Endothelial cell of umbilical vein (primary cell): ENCODE measurements around the gene VPS54. TPM values are rescaled to one million over a fixed set of nuclear protein-coding genes. Genes with fewer than 3 reads are reported as not detected.

Experiments used
- BruUV-seq: library from RNA; stranded (reverse); fragments of 400-500 nt; replicated peaks from 2 replicates; lab custom pipeline; 2021; lab: Mats Ljungman, UMichigan
- CTCF ChIA-PET: fragments of 300-600, 350-600 bp; sonication (Branson Sonifier 250); formaldehyde crosslinking; loops from one replicate; lab custom pipeline; 2021; ENCODE audit warnings: antibody characterized with exemption, inconsistent platforms; lab: Charles Lee
- POLR2A ChIA-PET: fragments of 300-600, 350-600 bp; sonication (Branson Sonifier 250); formaldehyde crosslinking; loops from one replicate; lab custom pipeline; 2021; ENCODE audit warnings: antibody characterized with exemption, inconsistent platforms; lab: Charles Lee
- DNase-seq: peaks from one replicate; pipeline ENCODE4 v3.0.0-alpha.2; 2011; ENCODE audit warnings: low read depth, low spot score
- FAIRE-seq: peaks from 2 replicates; lab custom pipeline; 2011; peaks lifted over from hg19 to GRCh38; lab: Jason Lieb, UNC
- H2AFZ ChIP-seq: 2 replicates; pipeline ENCODE4 v1.6.0; 2012; ENCODE audit warnings: low read depth, low read length, control low read depth, inconsistent platforms
- H3K27ac ChIP-seq: 2 replicates; pipeline ENCODE4 v1.5.1; 2011; ENCODE audit warnings: low read depth, mild to moderate bottlenecking, control low read depth, low read length, moderate library complexity; ENCODE audit not compliant: insufficient read depth
- H3K27me3 ChIP-seq, 2 experiments: 2 replicates each; pipeline versions ENCODE4 v1.6.0 to v1.6.1; 2011; ENCODE audit warnings: low read length in 2 of 2, mixed read lengths in 1 of 2; ENCODE audit not compliant: control insufficient read depth in 2 of 2, insufficient read depth in 2 of 2
- H3K36me3 ChIP-seq, 2 experiments: 2 replicates in 1 of 2; 3 replicates in 1 of 2; pipeline ENCODE4 v1.5.1; 2011; ENCODE audit warnings: low read length in 2 of 2, mild to moderate bottlenecking in 1 of 2, moderate library complexity in 1 of 2; ENCODE audit not compliant: control insufficient read depth in 2 of 2, insufficient read depth in 2 of 2; ENCODE audit errors: extremely low read depth in 1 of 2
- H3K4me1 ChIP-seq: 3 replicates; pipeline ENCODE4 v1.5.1; 2011; ENCODE audit warnings: mild to moderate bottlenecking, low read length; ENCODE audit not compliant: control insufficient read depth, insufficient read depth; ENCODE audit errors: extremely low read depth
- H3K4me2 ChIP-seq: 2 replicates; pipeline ENCODE4 v1.6.1; 2011; ENCODE audit warnings: low read length, control low read depth, mixed read lengths; ENCODE audit not compliant: insufficient read depth
- H3K4me3 ChIP-seq, 3 experiments: fragments of 200-600 bp in 1 of 3; sonication (generic), shearing (Covaris generic) in 1 of 3; replicated peaks in 1 of 3; 2 replicates each; pipeline ENCODE4 v1.5.1; 2011 to 2016; ENCODE audit warnings: control low read depth in 3 of 3, low read length in 3 of 3, mild to moderate bottlenecking in 2 of 3, inconsistent platforms in 1 of 3, low read depth in 1 of 3, moderate library complexity in 1 of 3; ENCODE audit not compliant: insufficient read depth in 1 of 3
- H3K79me2 ChIP-seq: 2 replicates; pipeline ENCODE4 v1.6.0; 2012; ENCODE audit warnings: low read length, inconsistent platforms; ENCODE audit not compliant: control insufficient read depth, insufficient read depth
- H3K9ac ChIP-seq: replicated peaks from 2 replicates; pipeline ENCODE3; 2011; ENCODE audit warnings: low read length, control low read depth; ENCODE audit not compliant: insufficient read depth; ENCODE audit errors: extremely low read depth
- H3K9me1 ChIP-seq: replicated peaks from 3 replicates; pipeline ENCODE4 v1.6.0; 2011; ENCODE audit warnings: mild to moderate bottlenecking, low read length; ENCODE audit not compliant: control insufficient read depth, insufficient read depth; ENCODE audit errors: extremely low read depth
- H3K9me3 ChIP-seq: replicated peaks from 2 replicates; pipeline ENCODE4 v1.5.1; 2012; ENCODE audit warnings: low read length, inconsistent platforms; ENCODE audit not compliant: control insufficient read depth, insufficient read depth
- H4K20me1 ChIP-seq: replicated peaks from 2 replicates; pipeline ENCODE3; 2011; ENCODE audit warnings: mild to moderate bottlenecking, low read length; ENCODE audit not compliant: control insufficient read depth, insufficient read depth; ENCODE audit errors: extremely low read depth
- EZH2 ChIP-seq: IDR thresholded peaks from 2 replicates; pipeline ENCODE4 v1.6.1; 2012; ENCODE audit warnings: borderline replicate concordance, low read depth, mild to moderate bottlenecking, moderate library complexity, low read length, inconsistent platforms; ENCODE audit not compliant: severe bottlenecking
- FOS ChIP-seq: IDR thresholded peaks from 2 replicates; pipeline ENCODE4 v1.6.1; 2011; ENCODE audit warnings: mild to moderate bottlenecking, low read length, moderate library complexity, borderline replicate concordance; ENCODE audit not compliant: insufficient read depth
- GATA2 ChIP-seq: IDR thresholded peaks from 2 replicates; pipeline ENCODE4 v1.7.0; 2011; ENCODE audit warnings: low read depth, mild to moderate bottlenecking, moderate library complexity, mixed read lengths, low read length; ENCODE audit not compliant: insufficient read length, insufficient read depth
- JUN ChIP-seq: IDR thresholded peaks from 2 replicates; pipeline ENCODE4 v1.6.1; 2011; ENCODE audit warnings: borderline replicate concordance, low read depth; ENCODE audit not compliant: insufficient read length, insufficient read depth
- MAX ChIP-seq: IDR thresholded peaks from 2 replicates; pipeline ENCODE4 v1.6.1; 2011; ENCODE audit not compliant: insufficient read depth, insufficient read length
- MYC ChIP-seq: IDR thresholded peaks from one replicate; pipeline ENCODE4 v1.6.1; 2011; ENCODE audit warnings: mild to moderate bottlenecking, low read depth, low read length
- POLR2A ChIP-seq: IDR thresholded peaks from 2 replicates; pipeline ENCODE4 v1.6.1; 2012; ENCODE audit warnings: low read depth, mild to moderate bottlenecking, control low read depth, low read length
- POLR2AphosphoS5 ChIP-seq: IDR thresholded peaks from 2 replicates; pipeline ENCODE4 v1.6.1; 2012; ENCODE audit warnings: low read depth, mild to moderate bottlenecking, control low read depth, low read length, moderate library complexity; ENCODE audit not compliant: insufficient read depth
- dilution Hi-C: fragments of 300-500 bp; cut with MboI; formaldehyde crosslinking; loops from one replicate; pipeline ENCODE4 v1.15.0; 2019; ENCODE audit warnings: low sequenced_read_pairs; ENCODE audit not compliant: extremely low pct_ligation_motif_present
- intact Hi-C: fragments of 100-400 bp; cut with micrococcal nuclease; formaldehyde crosslinking; loops from one replicate; pipeline ENCODE4 v1.10.0; 2022
- polyA plus RNA-seq, 4 experiments: library from polyadenylated mRNA; depleted of rRNA in 3 of 4; stranded (reverse) in 3 of 4; unstranded in 1 of 4; fragments of >200 nt; gene quantifications; 2 replicates each; pipeline versions ENCODE4 v1.2.1 to v1.2.3, GENCODE V29; 2011 to 2012; ENCODE audit warnings: missing spikeins in 1 of 4
- total RNA-seq: library from RNA; stranded (reverse); gene quantifications from 2 replicates; pipeline ENCODE4 v1.2.3, GENCODE V29; 2021
- TF ChIP-seq, protein P1 (sequence below), 2 donors: IDR thresholded peaks; 1 replicate in 1 of 2; 2 replicates in 1 of 2; pipeline ENCODE4 v1.5.1; 2011; ENCODE audit warnings: low read length in 2 of 2, mild to moderate bottlenecking in 2 of 2, moderate library complexity in 2 of 2, control low read depth in 1 of 2, inconsistent platforms in 1 of 2, low read depth in 1 of 2; ENCODE audit not compliant: insufficient read depth in 1 of 2; ENCODE audit errors: extremely low read depth in 1 of 2

Gene VPS54
- total and polyA plus RNA-seq, 2 donors (not counting 3 experiments of a cell fraction or from before 2014, with no cell fraction given): 6.3 to 17.7 TPM

GRCh38 chr2:63914311-63914710 is 104.9 kb downstream of the VPS54 start:
- ChIA-PET CTCF (no interaction called here), POLR2A (no interaction called here)
- H3K9ac ChIP-seq: no peak overlapping the region
- H3K9me1 ChIP-seq: no peaks in the 10 kb centered on the region
- no peak overlapping the region for H3K4me3 ChIP-seq
- TF ChIP-seq POLR2AphosphoS5 (no peak), MYC (no peak), JUN (no peak)
- TF ChIP-seq, protein P1, sequence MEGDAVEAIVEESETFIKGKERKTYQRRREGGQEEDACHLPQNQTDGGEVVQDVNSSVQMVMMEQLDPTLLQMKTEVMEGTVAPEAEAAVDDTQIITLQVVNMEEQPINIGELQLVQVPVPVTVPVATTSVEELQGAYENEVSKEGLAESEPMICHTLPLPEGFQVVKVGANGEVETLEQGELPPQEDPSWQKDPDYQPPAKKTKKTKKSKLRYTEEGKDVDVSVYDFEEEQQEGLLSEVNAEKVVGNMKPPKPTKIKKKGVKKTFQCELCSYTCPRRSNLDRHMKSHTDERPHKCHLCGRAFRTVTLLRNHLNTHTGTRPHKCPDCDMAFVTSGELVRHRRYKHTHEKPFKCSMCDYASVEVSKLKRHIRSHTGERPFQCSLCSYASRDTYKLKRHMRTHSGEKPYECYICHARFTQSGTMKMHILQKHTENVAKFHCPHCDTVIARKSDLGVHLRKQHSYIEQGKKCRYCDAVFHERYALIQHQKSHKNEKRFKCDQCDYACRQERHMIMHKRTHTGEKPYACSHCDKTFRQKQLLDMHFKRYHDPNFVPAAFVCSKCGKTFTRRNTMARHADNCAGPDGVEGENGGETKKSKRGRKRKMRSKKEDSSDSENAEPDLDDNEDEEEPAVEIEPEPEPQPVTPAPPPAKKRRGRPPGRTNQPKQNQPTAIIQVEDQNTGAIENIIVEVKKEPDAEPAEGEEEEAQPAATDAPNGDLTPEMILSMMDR (IDR thresholded peaks at IDR 0.05; ENCODE audit: extremely low read depth in 1 of 2, insufficient read depth in 1 of 2, low read depth in 1 of 2, low read length in 2 of 2): no peak
- no peak overlapping the region for H2AFZ ChIP-seq
- no peak overlapping the region for H3K27ac ChIP-seq
- dilution Hi-C loops (no loop called here), intact Hi-C loops (no loop called here)
- DNase-seq (no peak), FAIRE-seq (no peak)
- BruUV-seq: no TSS peak
- no peaks in the 10 kb centered on the region for H4K20me1 ChIP-seq
- no peaks in the 10 kb centered on the region for H3K9me3 ChIP-seq
- H3K79me2 ChIP-seq: no peaks in the 10 kb centered on the region
- H3K36me3 ChIP-seq: peaks cover 3 to 13% of the 10 kb centered on the region in 2 experiments
- no peak overlapping the region for H3K4me2 ChIP-seq
- H3K4me1 ChIP-seq: no peaks in the 10 kb centered on the region
- H3K27me3 ChIP-seq: no peaks in the 10 kb centered on the region

- BruUV-seq: no TSS peak
- Histone ChIP-seq H4K20me1 (no peaks in the 10 kb centered on the region), H3K36me3 (peaks cover 0 to 2% of the 10 kb centered on the region in 2 experiments), H3K79me2 (no peaks in the 10 kb centered on the region), H3K27ac (no peak overlapping the region), H3K4me3 (no peak overlapping the region), H3K9ac (no peak overlapping the region), H3K27me3 (no peaks in the 10 kb centered on the region), H3K9me1 (no peaks in the 10 kb centered on the region), H3K4me1 (no peaks in the 10 kb centered on the region), H3K4me2 (no peak overlapping the region), H2AFZ (no peak overlapping the region), H3K9me3 (no peaks in the 10 kb centered on the region)
- FAIRE-seq (no peak), DNase-seq (no peak)
- TF ChIP-seq GATA2: no peak
- no peak for TF ChIP-seq EZH2
- TF ChIP-seq MYC: no peak
- no peak for TF ChIP-seq FOS
- TF ChIP-seq POLR2AphosphoS5: no peak
- TF ChIP-seq, protein P1 (IDR thresholded peaks at IDR 0.05; ENCODE audit: extremely low read depth in 1 of 2, insufficient read depth in 1 of 2, low read depth in 1 of 2, low read length in 2 of 2): no peak
- TF ChIP-seq MAX: no peak
- no peak for TF ChIP-seq JUN
- TF ChIP-seq POLR2A: no peak
- POLR2A ChIA-PET: no interaction called here
- intact Hi-C loops: no loop called here
- dilution Hi-C loops: no loop called here
- CTCF ChIA-PET: no interaction called here
Measured at GRCh38 chr2:63903003-63903402, 116.2 kb downstream of the VPS54 start.
